IMR-90 (cell line): ENCODE measurements around the gene TRIM22. TPM values are rescaled to one million over a fixed set of nuclear protein-coding genes. Genes with fewer than 3 reads are reported as not detected.

Experiments
- ATAC-seq: fragments of 200-7000 bp; cut with Tn5 transposase; 2 replicates; pipeline ENCODE4 v1.9.1; 2020; ENCODE audit warnings: low read depth, mild to moderate bottlenecking, moderate library complexity
- BruUV-seq: library from RNA; stranded (reverse); fragments of 400-500 nt; replicated peaks from 2 replicates; lab custom pipeline; 2021; lab: Mats Ljungman, UMichigan
- CTCF ChIA-PET: fragments of 300-600 bp; formaldehyde crosslinking; extraction: SDS; loops from one replicate; lab custom pipeline; 2021; ENCODE audit warnings: antibody characterized with exemption; lab: Yijun Ruan, JAX
- POLR2A ChIA-PET: fragments of 300-600 bp; sonication (Branson Sonifier 250); formaldehyde crosslinking; loops from one replicate; lab custom pipeline; 2022; ENCODE audit warnings: antibody characterized with exemption; ENCODE audit not compliant: unreplicated experiment; lab: Charles Lee
- DNase-seq: peaks from one replicate; pipeline ENCODE4 v3.0.0; 2013
- H2AFZ ChIP-seq: replicated peaks from 2 replicates; pipeline ENCODE3; 2013; ENCODE audit warnings: low read length, mild to moderate bottlenecking; ENCODE audit not compliant: poor library complexity
- H2AK5ac ChIP-seq: 2 replicates; pipeline ENCODE4 v1.6.1; 2013; ENCODE audit warnings: low read depth, low read length, inconsistent platforms
- H2AK9ac ChIP-seq: replicated peaks from 2 replicates; pipeline ENCODE3; 2013; ENCODE audit warnings: mild to moderate bottlenecking, low read depth, low read length, moderate library complexity; ENCODE audit not compliant: poor library complexity
- H2BK120ac ChIP-seq: 2 replicates; pipeline ENCODE4 v1.6.1; 2013; ENCODE audit warnings: low read depth, low read length, inconsistent platforms
- H2BK15ac ChIP-seq: 3 replicates; pipeline ENCODE4 v1.6.1; 2013; ENCODE audit warnings: low read depth, low read length, inconsistent platforms
- H2BK20ac ChIP-seq: 2 replicates; pipeline ENCODE4 v1.6.1; 2013; ENCODE audit warnings: low read depth, mild to moderate bottlenecking, inconsistent platforms, low read length, moderate library complexity
- H2BK5ac ChIP-seq: 2 replicates; pipeline ENCODE4 v1.6.1; 2013; ENCODE audit warnings: mild to moderate bottlenecking, low read depth, low read length, inconsistent platforms; ENCODE audit not compliant: poor library complexity, severe bottlenecking
- H3K14ac ChIP-seq: replicated peaks from 2 replicates; pipeline ENCODE4 v1.6.1; 2013; ENCODE audit warnings: low read depth, low read length, inconsistent platforms
- H3K18ac ChIP-seq: 2 replicates; pipeline ENCODE4 v1.6.1; 2013; ENCODE audit warnings: low read depth, low read length, control low read depth
- H3K23ac ChIP-seq: 2 replicates; pipeline ENCODE4 v1.6.1; 2013; ENCODE audit warnings: low read depth, low read length, inconsistent platforms
- H3K27ac ChIP-seq: 2 replicates; pipeline ENCODE4 v1.5.1; 2013; ENCODE audit warnings: mild to moderate bottlenecking, control low read depth, low read length; ENCODE audit not compliant: insufficient read depth
- H3K27me3 ChIP-seq: 2 replicates; pipeline ENCODE4 v1.6.1; 2013; ENCODE audit warnings: low read length; ENCODE audit not compliant: control insufficient read depth, insufficient read depth
- H3K36me3 ChIP-seq: 2 replicates; pipeline ENCODE4 v1.6.1; 2013; ENCODE audit warnings: low read length, mixed read lengths; ENCODE audit not compliant: control insufficient read depth, insufficient read depth
- H3K4ac ChIP-seq: 2 replicates; pipeline ENCODE4 v1.6.1; 2013; ENCODE audit warnings: low read depth, low read length, inconsistent platforms
- H3K4me1 ChIP-seq: 2 replicates; pipeline ENCODE4 v1.6.1; 2013; ENCODE audit warnings: low read length, mixed read lengths; ENCODE audit not compliant: control insufficient read depth, insufficient read depth
- H3K4me2 ChIP-seq: 2 replicates; pipeline ENCODE4 v1.6.1; 2013; ENCODE audit warnings: low read depth, mild to moderate bottlenecking, control low read depth, low read length, moderate library complexity
- H3K4me3 ChIP-seq: 2 replicates; pipeline ENCODE4 v1.5.1; 2013; ENCODE audit warnings: low read depth, mild to moderate bottlenecking, control low read depth, low read length, moderate library complexity; ENCODE audit not compliant: insufficient read depth
- H3K56ac ChIP-seq: 2 replicates; pipeline ENCODE4 v1.6.1; 2013; ENCODE audit warnings: low read length, inconsistent platforms; ENCODE audit not compliant: insufficient read depth; ENCODE audit errors: extremely low read depth
- H3K79me1 ChIP-seq, 2 experiments: 2 replicates each; pipeline ENCODE4 v1.6.1; 2013; ENCODE audit warnings: low read length in 2 of 2, inconsistent platforms in 1 of 2, low read depth in 1 of 2
- H3K9ac ChIP-seq: 2 replicates; pipeline ENCODE4 v1.6.1; 2013; ENCODE audit warnings: low read depth, low read length, control low read depth
- H3K9me1 ChIP-seq: 2 replicates; pipeline ENCODE4 v1.6.1; 2013; ENCODE audit warnings: low read length, inconsistent platforms; ENCODE audit not compliant: insufficient read depth
- H3K9me3 ChIP-seq: 2 replicates; pipeline ENCODE4 v1.6.1; 2013; ENCODE audit warnings: low read length; ENCODE audit not compliant: control insufficient read depth, insufficient read depth
- H4K20me1 ChIP-seq: 2 replicates; pipeline ENCODE4 v1.6.1; 2013; ENCODE audit warnings: low read length, inconsistent platforms; ENCODE audit not compliant: insufficient read depth
- H4K5ac ChIP-seq: 2 replicates; pipeline ENCODE4 v1.6.1; 2013; ENCODE audit warnings: mild to moderate bottlenecking, low read depth, low read length, control low read depth
- H4K8ac ChIP-seq, 2 experiments: 2 replicates each; pipeline ENCODE4 v1.6.1; 2013; ENCODE audit warnings: low read depth in 2 of 2, low read length in 2 of 2, control low read depth in 1 of 2, inconsistent platforms in 1 of 2
- H4K91ac ChIP-seq: 2 replicates; pipeline ENCODE4 v1.6.1; 2013; ENCODE audit warnings: low read depth, low read length, inconsistent platforms; ENCODE audit not compliant: insufficient read depth
- CEBPB ChIP-seq: IDR thresholded peaks from 2 replicates; pipeline ENCODE4 v1.6.1; 2012; ENCODE audit warnings: low read depth, low read length, improper control_type of control experiment
- CTCF ChIP-seq: conservative IDR thresholded peaks from 2 replicates; pipeline ENCODE4 v1.5.1; 2012; ENCODE audit warnings: mild to moderate bottlenecking, low read depth, low read length, improper control_type of control experiment
- ELK1 ChIP-seq: fragments of 150-350 bp; IDR thresholded peaks from 2 replicates; pipeline ENCODE4 v1.6.1; 2016; ENCODE audit warnings: low read depth, mild to moderate bottlenecking, low read length, moderate library complexity, borderline replicate concordance
- FOS ChIP-seq: fragments of 150-350 bp; IDR thresholded peaks from 2 replicates; pipeline ENCODE4 v1.6.1; 2016; ENCODE audit warnings: low read depth, low read length
- NFE2L2 ChIP-seq: fragments of 150-350 bp; IDR thresholded peaks from 2 replicates; pipeline ENCODE4 v1.6.1; 2016; ENCODE audit warnings: low read depth, mild to moderate bottlenecking, low read length
- POLR2A ChIP-seq: IDR thresholded peaks from 2 replicates; pipeline ENCODE4 v1.6.1; 2012; ENCODE audit warnings: mild to moderate bottlenecking, low read depth, low read length
- RAD21 ChIP-seq: IDR thresholded peaks from 2 replicates; pipeline ENCODE4 v1.6.1; 2012; ENCODE audit warnings: low read length, improper control_type of control experiment
- RCOR1 ChIP-seq: IDR thresholded peaks from 2 replicates; pipeline ENCODE4 v1.6.1; 2012; ENCODE audit warnings: mild to moderate bottlenecking, low read length, improper control_type of control experiment; ENCODE audit not compliant: insufficient replicate concordance
- RFX5 ChIP-seq: IDR thresholded peaks from 2 replicates; pipeline ENCODE4 v1.8.0; 2012; ENCODE audit warnings: low read depth, mild to moderate bottlenecking, low read length, moderate library complexity
- USF2 ChIP-seq: fragments of 150-350 bp; IDR thresholded peaks from 2 replicates; pipeline ENCODE4 v1.6.1; 2017; ENCODE audit warnings: mild to moderate bottlenecking, antibody characterized with exemption, low read length, low read depth
- WGBS, 2 experiments: methylation state at CpG; one replicate each; pipeline versions ENCODE4 v1.1.5 to v1.1.7; 2013; ENCODE audit warnings: missing lambda C conversion rate in 2 of 2; ENCODE audit not compliant: insufficient read length in 1 of 2; ENCODE audit errors: extremely low coverage in 2 of 2; 5-methylcytosine and 5-hydroxymethylcytosine counted together
- dilution Hi-C: fragments of 300-500 bp; cut with HindIII; formaldehyde crosslinking; loops from one replicate; pipeline ENCODE4 v1.14.3; 2018; ENCODE audit warnings: low sequenced_read_pairs; ENCODE audit not compliant: unreplicated experiment
- in situ Hi-C: fragments of 300-500 bp; cut with MboI; formaldehyde crosslinking; loops from 3 replicates; pipeline ENCODE4 v1.14.3; 2019; ENCODE audit warnings: low sequenced_read_pairs, inconsistent platforms, mixed read lengths
- intact Hi-C: fragments of 100-400 bp; cut with micrococcal nuclease; formaldehyde crosslinking; loops from 2 replicates; pipeline ENCODE4 v1.10.0; 2022
- polyA plus RNA-seq, 3 experiments: library from polyadenylated mRNA; depleted of rRNA; stranded (reverse); fragments of >200 nt; gene quantifications; 2 replicates each; pipeline ENCODE4 v1.2.3, GENCODE V29; 2012; ENCODE audit warnings: low replicate concordance in 1 of 3
- total RNA-seq: library from RNA; depleted of rRNA; stranded (reverse); fragments of >200 nt; gene quantifications from 2 replicates; pipeline ENCODE4 v1.2.3, GENCODE V29; 2012

The TRIM22 gene
- total and polyA plus RNA-seq, 2 of the 4 experiments (the other 2 are of a cell fraction): 43.6 to 46.8 TPM

- no peak for TF ChIP-seq RFX5
- TF ChIP-seq NFE2L2: no peak
- TF ChIP-seq CEBPB: peak; percentile 37; the same call in 1 of the 2 replicates
- peak; percentile 95 for TF ChIP-seq POLR2A
These were observed 4.8 kb upstream of the TRIM22 start, which contains the start of gene TRIM5 (continued) for GRCh38 chr11:5684646-5685362.

- Histone ChIP-seq H2AK5ac (no peak overlapping the region), H3K27me3 (no peaks in the 10 kb centered on the region), H2BK15ac (no peak overlapping the region), H2BK120ac (no peak overlapping the region), H4K20me1 (no peaks in the 10 kb centered on the region), H2BK5ac (no peak overlapping the region), H3K4me2 (no peak overlapping the region), H3K79me1 (peaks cover 18 to 36% of the 10 kb centered on the region in 2 experiments), H3K27ac (no peak overlapping the region), H3K4ac (no peak overlapping the region), H2BK20ac (no peak overlapping the region), H3K4me3 (no peak overlapping the region), H4K8ac (no peak overlapping the region), H3K9me3 (no peaks in the 10 kb centered on the region), H3K4me1 (peaks cover 3% of the 10 kb centered on the region), H3K18ac (no peak overlapping the region), H2AFZ (no peak overlapping the region), H4K91ac (no peak overlapping the region), H3K9me1 (no peaks in the 10 kb centered on the region; the same call in none of the 2 replicates), H3K56ac (no peak overlapping the region), H2AK9ac (no peak overlapping the region), H3K14ac (no peak overlapping the region), H3K36me3 (no peaks in the 10 kb centered on the region), H3K23ac (no peak overlapping the region), H3K9ac (no peak overlapping the region), H4K5ac (no peak overlapping the region)
- in situ Hi-C loops (loop anchor here (5.0 to 25.0 kb wide), 2 partner anchors 64 to 676 kb away; no protein-coding TSS in a partner anchor), dilution Hi-C loops (no loop called here), intact Hi-C loops (loop anchor here (10.0 kb wide), 1 partner anchor 322 kb away; no protein-coding TSS in a partner anchor)
- CTCF ChIA-PET: interaction anchor here (2.0 kb wide), 1 partner anchor 8 kb away, joined by 12 read pairs; no protein-coding TSS in a partner anchor
- no TSS peak for BruUV-seq
- DNase-seq (no peak), ATAC-seq (no peak)
- WGBS, 2 experiments: no CpG with 5 or more reads among the region's 4 CpGs
- POLR2A ChIA-PET: no interaction called here
- TF ChIP-seq CTCF (no peak), RAD21 (no peak), RFX5 (no peak), ELK1 (no peak), USF2 (no peak), RCOR1 (no peak), POLR2A (no peak), FOS (no peak)
These were observed 3.2 kb upstream of the TRIM22 start for GRCh38 chr11:5686426-5686825.
